GM21381 (cell line): ENCODE measurements around the gene RNF220.
"Not testable (repeated sequence)": the region's sequence is repeated elsewhere in the genome, so short reads cannot be mapped to it uniquely, and the experiment has no call there.

ENCODE experiments used
- ATAC-seq: cut with Tn5 transposase; IDR thresholded peaks from one replicate; pipeline ENCODE4 v1.9.1; 2021; ENCODE audit warnings: mild to moderate bottlenecking, moderate library complexity; ENCODE audit not compliant: unreplicated experiment

Gene RNF220

DNA sequence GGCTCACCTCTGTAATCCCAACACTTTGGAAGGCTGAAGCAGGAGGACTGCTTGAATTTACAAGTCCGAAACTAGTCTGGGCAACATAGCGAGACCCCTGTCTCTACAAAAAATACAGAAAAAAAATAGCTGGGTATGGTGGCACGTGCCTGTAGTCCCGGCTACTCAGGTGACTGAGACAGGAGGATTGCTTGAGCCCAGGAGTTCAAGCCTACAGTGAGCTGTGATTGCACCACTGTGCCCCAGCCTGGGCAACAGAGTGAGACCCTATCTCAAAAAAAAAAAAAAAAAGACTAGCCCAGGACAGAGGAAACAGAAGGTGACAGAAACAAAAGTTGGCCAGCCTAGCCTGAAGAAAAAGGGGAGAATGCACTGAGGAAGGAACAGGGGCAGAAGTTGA lies 290.6 kb downstream of the RNF220 start:
- no peak for ATAC-seq

DNA sequence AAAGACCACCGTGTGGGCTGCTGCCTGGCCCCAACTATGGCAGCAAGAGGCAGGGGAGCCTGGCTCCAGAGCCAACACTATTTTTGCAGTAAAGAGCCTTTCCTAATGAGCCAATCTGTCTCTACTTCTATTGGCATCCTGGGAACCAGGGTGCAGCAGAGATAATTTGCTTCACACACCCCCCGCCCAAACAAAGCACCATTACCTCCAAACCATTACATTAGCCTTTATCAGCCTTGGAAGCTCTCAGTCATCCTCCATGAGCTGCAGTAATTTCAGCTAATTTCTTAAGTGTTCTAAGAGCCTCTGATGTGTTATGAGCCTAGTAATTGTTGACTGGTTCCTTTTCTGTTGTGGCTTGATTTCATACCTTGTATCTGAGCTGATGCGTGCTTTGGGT lies 291.0 kb downstream of the RNF220 start:
- ATAC-seq, result no peak

DNA sequence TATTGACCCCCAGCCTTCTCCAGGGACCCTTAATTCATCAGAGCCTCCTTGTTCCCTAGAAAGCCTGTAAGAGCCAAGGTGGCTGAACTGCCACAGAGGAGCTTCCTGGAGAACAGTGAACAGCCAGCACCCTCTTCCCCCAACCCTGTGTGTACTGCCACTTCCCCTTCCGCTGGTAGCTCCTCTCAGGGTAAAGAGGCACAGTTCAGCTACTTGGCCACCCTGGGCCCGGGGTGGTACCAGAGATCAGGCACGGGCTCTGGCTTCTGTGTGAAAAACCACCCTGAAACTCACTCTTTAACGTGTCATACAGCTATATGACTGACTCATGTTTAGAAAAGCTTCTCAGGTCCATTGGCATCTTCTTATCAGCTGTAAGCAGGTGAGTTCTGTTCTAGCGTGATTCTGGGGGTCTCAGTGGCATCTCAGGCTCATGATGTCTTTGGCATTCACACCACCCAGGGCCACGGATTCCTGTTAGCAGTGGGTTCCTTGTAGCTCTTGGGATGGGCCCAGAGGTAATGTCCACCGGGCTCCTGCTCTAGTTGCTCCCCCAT lies 291.8 kb downstream of the RNF220 start:
- ATAC-seq, result no peak

DNA sequence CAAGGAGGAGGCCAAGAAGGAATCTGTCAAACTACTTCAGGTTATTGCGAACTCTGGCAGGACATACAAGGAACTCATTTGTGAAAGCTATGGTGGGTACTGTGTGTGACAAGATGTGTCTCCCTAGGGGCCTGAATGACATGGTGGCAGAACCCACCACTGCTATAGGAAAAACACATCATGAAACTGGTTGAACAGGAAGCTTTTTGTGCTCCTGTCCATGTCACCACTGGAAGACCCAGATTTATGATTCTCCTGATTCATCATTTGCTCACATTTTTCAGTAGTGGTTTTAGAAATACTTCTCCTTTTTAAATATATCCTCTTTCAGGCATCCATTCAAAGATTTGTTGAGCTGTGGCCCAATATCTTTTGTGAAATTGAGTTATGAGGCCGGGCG lies 293.1 kb downstream of the RNF220 start:
- ATAC-seq, result no peak

DNA sequence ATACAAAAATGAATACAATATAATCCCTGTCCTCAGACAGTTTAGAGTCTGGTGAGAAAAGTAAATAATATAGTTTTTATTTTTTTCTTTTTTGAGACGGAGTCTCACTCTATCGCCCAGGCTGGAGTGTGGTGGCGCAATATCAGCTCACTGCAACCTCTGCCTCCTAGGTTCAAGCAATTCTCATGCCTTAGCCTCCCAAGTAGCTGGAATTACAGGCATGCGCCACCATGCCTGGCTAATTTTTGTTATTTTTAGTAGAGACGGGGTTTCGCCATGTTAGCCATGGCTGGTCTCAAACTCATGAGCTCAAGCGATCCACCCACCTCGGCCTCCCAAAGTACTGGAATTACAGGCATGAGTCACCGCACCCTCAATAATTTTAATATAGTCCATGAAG lies 294.3 kb downstream of the RNF220 start:
- not testable (repeated sequence) for ATAC-seq

DNA sequence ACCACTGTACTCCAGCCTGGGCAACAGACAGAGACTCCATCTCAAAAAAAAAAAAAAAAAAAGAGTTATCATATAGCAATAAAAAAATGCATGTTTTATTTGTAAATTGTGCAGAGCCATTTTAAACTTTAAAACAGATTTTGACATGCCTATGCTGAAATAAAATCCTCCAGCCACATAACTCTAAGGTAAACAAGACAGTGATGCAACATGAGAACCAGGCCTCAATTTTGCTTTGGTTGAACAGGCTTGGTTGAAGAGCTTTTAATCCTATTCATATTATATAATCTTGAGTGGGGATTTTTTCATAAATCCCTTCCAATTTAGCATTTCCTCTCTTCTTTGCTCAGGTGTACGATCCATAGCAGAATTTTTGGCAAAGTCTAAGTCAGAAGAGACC lies 295.5 kb downstream of the RNF220 start:
- no peak for ATAC-seq

DNA sequence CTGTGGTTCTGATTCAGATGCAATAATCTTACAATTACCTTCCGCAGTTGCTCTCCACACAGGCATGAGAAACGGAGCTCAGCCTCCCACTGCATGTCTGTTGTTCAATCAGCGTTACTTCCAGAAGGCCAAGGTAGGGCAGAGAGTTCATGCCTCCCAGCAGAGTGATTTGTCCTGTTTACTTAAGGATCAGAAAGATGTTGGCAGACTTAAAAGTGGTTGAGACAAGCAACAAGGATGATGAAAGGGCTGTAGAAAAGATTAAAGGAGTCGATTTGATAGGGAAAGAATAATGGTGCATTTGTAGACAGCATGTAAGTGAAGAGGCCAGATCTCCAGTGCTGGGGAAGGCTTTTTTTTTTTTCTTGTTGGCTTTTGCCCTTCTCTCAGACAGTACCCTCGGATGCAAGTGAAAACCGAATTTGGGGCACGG lies 296.1 kb downstream of the RNF220 start:
- ATAC-seq, result no peak
